Coronary artery (tissue), 2 donors: ENCODE results near the gene HIPK2.

Source experiments
- DNase-seq: peaks from one replicate; pipeline ENCODE4 v3.0.0-alpha.2; 2017; ENCODE audit warnings: low spot score
- H3K27ac ChIP-seq, 2 donors: fragments of 200-600 bp; sonication (generic); one replicate each; pipeline ENCODE4 v1.5.1; 2016 to 2019
- H3K4me3 ChIP-seq: fragments of 200-600 bp; sonication (generic); 2 replicates; pipeline ENCODE4 v1.5.1; 2016; ENCODE audit warnings: mild to moderate bottlenecking, moderate library complexity
- TF ChIP-seq, protein P1 (sequence below): fragments of 200-600 bp; sonication (generic); IDR thresholded peaks from one replicate; pipeline ENCODE4 v1.5.1; 2019; ENCODE audit warnings: antibody characterized with exemption

Gene HIPK2

DNA sequence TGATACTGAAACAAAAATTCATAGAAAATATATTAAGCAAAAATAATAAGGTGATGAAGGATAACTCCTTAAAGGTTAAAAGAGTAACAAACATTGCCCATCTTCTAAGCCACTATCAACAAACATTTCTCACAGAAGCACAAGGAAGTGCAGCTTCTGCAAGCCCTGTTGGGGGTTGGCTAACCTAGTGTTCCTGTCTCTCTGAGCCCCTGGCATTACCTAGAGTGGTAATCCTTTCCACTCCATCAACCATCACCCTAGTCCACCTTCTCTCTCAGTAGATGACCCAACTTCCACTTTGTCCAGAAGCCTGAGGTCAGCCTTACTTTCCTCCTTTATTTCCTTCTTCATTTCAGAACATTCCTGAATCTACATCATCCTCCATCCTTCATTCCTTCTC is 59.7 kb downstream of the HIPK2 start:
- peak; percentile 12 for DNase-seq
- TF ChIP-seq, protein P1, sequence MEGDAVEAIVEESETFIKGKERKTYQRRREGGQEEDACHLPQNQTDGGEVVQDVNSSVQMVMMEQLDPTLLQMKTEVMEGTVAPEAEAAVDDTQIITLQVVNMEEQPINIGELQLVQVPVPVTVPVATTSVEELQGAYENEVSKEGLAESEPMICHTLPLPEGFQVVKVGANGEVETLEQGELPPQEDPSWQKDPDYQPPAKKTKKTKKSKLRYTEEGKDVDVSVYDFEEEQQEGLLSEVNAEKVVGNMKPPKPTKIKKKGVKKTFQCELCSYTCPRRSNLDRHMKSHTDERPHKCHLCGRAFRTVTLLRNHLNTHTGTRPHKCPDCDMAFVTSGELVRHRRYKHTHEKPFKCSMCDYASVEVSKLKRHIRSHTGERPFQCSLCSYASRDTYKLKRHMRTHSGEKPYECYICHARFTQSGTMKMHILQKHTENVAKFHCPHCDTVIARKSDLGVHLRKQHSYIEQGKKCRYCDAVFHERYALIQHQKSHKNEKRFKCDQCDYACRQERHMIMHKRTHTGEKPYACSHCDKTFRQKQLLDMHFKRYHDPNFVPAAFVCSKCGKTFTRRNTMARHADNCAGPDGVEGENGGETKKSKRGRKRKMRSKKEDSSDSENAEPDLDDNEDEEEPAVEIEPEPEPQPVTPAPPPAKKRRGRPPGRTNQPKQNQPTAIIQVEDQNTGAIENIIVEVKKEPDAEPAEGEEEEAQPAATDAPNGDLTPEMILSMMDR = no peak
- Histone ChIP-seq H3K4me3 (no peak overlapping the region), H3K27ac (no peak overlapping the region)

DNA sequence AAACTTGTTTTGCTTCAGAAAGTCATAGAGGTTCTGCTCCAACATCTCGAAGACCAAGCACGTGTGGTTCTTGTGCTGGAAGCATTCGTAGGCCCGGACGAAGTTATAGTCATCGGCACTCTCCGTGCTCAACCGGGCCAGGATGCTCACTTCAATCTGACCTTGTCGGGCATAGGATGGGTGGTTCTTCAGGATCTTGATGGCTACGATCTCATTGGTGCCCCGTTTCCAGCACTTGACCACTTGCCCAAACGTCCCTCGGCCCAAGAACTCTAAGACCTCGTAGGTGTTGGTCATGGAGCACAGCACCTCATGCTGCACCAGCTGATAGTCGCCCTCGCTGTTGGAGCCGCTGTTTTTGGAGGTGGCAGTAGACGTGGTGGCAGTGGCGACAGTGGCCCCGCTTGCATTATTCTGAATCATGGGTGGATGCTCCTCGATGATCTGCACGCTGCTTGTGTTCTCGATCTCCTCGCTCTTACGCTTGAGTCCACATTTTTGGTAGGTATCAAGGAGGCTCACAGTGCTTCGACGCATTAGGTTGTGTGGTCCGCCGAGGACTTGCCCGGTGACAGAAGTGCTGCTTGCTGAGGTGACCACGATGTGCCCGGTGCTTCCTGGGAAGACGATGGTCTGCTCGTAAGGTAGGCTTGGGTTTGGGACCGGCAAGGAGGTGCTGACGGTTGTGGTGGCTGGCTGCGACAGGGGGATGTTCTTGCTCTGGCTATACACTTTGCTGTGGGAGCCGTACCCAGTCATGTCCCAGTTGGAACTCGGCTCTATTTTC is 61.4 kb downstream of the HIPK2 start:
- DNase-seq = peak; percentile 66
- Histone ChIP-seq H3K27ac (no peak overlapping the region), H3K4me3 (no peak overlapping the region)
- TF ChIP-seq, protein P1 = no peak

DNA sequence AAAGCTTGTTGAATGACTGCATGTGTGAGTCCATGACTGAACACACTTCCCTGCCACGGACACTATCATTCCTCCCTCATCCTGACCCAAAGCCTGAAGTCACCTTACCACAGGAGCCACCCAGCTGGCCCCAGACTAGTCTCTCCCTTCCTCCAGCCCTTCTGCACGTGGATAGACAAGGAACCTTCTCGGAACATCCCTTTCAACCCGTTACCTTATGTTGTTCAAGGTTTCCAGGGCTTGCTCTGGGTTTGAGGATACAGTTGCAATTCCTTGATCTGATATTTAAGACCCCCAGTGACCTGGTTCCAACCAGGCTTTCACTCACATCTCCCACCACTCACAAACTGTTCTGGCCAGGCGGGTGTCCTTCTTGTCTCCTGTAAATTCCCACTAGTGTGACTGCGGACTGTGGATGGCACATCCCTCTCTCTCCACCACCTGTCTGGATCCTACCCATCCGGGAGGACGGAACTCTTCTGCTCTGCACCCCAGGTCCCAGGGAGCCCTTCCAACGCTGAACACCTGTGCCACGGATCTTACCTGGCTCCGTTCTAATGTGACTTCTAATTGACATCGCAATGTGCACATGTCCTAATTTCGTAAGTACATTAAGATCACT is 62.5 kb downstream of the HIPK2 start:
- DNase-seq = peak; percentile 53
- TF ChIP-seq, protein P1 = no peak
- Histone ChIP-seq H3K27ac (no peak overlapping the region), H3K4me3 (no peak overlapping the region)

DNA sequence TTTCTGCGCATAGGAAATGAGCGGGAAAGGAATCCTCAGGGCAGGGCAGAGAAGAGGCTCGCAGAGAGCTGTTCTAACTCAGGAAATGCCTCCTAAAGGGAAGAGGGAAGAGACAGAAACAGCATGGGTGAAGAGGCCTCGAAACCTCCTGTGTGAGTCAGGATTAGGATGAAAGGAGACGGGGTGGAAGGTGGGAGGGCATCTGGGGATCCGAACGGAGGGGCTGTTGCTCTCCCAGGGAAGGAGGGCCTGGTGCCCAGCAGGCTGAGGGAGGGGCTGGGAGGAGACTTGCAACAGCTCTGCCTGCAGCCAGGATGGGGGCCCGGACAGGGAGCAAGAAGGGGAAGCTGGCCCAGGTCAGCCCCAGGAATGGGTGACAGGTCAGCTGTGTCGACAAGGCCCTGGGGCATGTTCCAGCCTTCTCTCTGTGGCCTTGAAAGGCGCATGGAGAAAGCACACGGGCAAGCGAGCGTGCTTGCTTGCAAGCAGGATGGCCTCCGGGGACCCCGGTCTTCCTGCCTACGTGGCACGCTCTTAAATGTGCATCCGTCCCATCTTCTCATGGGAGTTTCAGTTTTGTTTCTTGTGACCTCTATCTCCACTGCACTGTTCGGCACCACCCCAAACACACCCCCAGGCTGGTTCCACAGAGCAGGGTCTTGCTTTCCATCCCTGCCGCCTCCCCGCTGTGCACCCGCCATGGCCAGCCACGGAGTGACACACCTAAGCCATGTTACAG is 63.5 kb downstream of the HIPK2 start:
- DNase-seq = peak; percentile 72
- no peak overlapping the region for H3K4me3 ChIP-seq
- TF ChIP-seq, protein P1 = no peak
- peak overlapping the region in 1 of 2 donors; percentile 60 for H3K27ac ChIP-seq

DNA sequence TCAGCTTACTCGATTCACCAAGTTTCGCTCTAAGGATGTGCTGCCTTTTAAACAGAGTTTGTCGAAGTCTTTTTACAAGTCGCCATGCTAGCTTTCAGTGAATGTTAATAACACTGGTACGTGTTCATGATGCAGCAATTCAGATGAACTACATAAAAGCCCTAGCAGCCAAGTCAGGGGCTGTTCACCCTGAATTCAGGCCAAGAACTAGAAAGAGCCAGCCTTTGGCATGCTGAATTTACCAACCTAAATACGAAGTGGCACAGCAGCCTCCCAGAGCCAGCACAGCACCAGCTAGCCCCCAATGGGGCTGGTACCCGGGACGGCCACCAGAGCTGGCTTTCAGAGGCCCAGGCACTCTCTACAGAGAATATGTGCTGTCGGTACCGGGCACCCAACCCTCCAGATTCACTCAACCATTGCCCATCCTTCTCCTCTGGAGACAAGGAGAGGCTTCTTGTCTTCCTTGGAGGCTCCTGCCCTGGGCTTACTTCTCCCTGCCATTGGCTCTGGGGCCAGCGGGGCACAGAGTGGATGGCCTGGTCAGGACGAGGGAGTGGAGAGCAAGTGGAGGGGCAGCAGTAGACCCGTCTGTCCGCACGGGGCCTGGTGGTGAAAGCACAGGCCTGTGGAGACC is 64.2 kb downstream of the HIPK2 start:
- peak overlapping the region in 1 of 2 donors; percentile 60 for H3K27ac ChIP-seq
- peak; percentile 68 for DNase-seq
- no peak overlapping the region for H3K4me3 ChIP-seq
- TF ChIP-seq, protein P1 = no peak

DNA sequence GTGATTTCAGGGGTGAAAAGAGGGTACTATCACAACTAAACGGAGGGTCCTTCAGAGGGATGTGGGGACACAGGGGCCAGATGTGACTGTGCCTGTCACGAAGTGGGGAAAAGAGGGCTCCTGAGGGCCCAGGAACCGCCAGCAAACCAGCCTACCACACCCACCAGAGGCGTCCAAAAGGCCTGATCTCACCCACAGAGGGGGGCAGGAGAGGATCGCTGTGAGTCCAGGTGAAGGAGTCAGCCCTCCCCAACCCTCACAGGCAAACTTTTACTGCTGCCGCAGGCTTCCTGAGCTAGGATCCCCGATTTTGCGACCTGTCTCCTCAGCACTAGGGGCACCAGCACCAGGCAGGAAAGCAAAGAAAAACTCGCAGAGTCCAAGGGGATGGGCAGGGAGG is 64.7 kb downstream of the HIPK2 start:
- peak; percentile 46 for DNase-seq
- TF ChIP-seq, protein P1 = no peak
- Histone ChIP-seq H3K4me3 (no peak overlapping the region), H3K27ac (no peak overlapping the region)
